ENCODE results near the gene CACNA1E.

The CACNA1E gene

GRCh38 chr1:181623850-181624249 lies 140.5 kb downstream of the CACNA1E start:
- Histone ChIP-seq H4K20me1 (ENCODE audit: low read depth, low read length) (no peaks in the 10 kb centered on the region), H3F3A (ENCODE audit: insufficient read depth) (no peaks in the 10 kb centered on the region), H3K36me3 (ENCODE audit: low read length) (no peaks in the 10 kb centered on the region), H3K9me3 (ENCODE audit: insufficient read depth, low read length) (no peaks in the 10 kb centered on the region), H2AFZ (ENCODE audit: low read depth, low read length, severe bottlenecking) (no peak overlapping the region), H3K9me2 (replicated peaks; ENCODE audit: insufficient read depth, low read length) (no peaks in the 10 kb centered on the region), H3K79me2 (ENCODE audit: insufficient read depth, low read length) (no peaks in the 10 kb centered on the region), H3K4me3 (ENCODE audit: insufficient read depth, low read length, poor library complexity, severe bottlenecking) (no peak overlapping the region), H3K27me3 (ENCODE audit: low read length) (no peaks in the 10 kb centered on the region), H3K4me2 (ENCODE audit: low read depth, low read length, poor library complexity, severe bottlenecking) (no peak overlapping the region), H3K9ac (ENCODE audit: low read length) (no peak overlapping the region), H3K27ac (ENCODE audit: low read depth, low read length) (no peak overlapping the region)
- TF ChIP-seq CTCF (IDR thresholded peaks at IDR 0.05; ENCODE audit: insufficient read depth, low read length, poor library complexity, severe bottlenecking): no peak
- no peak for TF ChIP-seq EZH2phosphoT487 (conservative IDR thresholded peaks at IDR 0.05; ENCODE audit: low read length)

GRCh38 chr1:181626279-181626938 lies 143.1 kb downstream of the CACNA1E start:
- Histone ChIP-seq H4K20me1 (ENCODE audit: low read depth, low read length) (no peaks in the 10 kb centered on the region), H3K27me3 (ENCODE audit: low read length) (no peaks in the 10 kb centered on the region), H3K9ac (ENCODE audit: low read length) (no peak overlapping the region), H3K79me2 (ENCODE audit: insufficient read depth, low read length) (no peaks in the 10 kb centered on the region), H3K4me3 (ENCODE audit: insufficient read depth, low read length, poor library complexity, severe bottlenecking) (no peak overlapping the region), H3K9me3 (ENCODE audit: insufficient read depth, low read length) (no peaks in the 10 kb centered on the region), H3F3A (ENCODE audit: insufficient read depth) (no peaks in the 10 kb centered on the region), H3K27ac (ENCODE audit: low read depth, low read length) (no peak overlapping the region), H2AFZ (ENCODE audit: low read depth, low read length, severe bottlenecking) (no peak overlapping the region), H3K36me3 (ENCODE audit: low read length) (no peaks in the 10 kb centered on the region), H3K4me2 (ENCODE audit: low read depth, low read length, poor library complexity, severe bottlenecking) (no peak overlapping the region), H3K9me2 (replicated peaks; ENCODE audit: insufficient read depth, low read length) (no peaks in the 10 kb centered on the region)
- no peak for TF ChIP-seq EZH2phosphoT487 (conservative IDR thresholded peaks at IDR 0.05; ENCODE audit: low read length)
- no peak for TF ChIP-seq CTCF (IDR thresholded peaks at IDR 0.05; ENCODE audit: insufficient read depth, low read length, poor library complexity, severe bottlenecking)

- Histone ChIP-seq H2AFZ (ENCODE audit: low read depth, low read length, severe bottlenecking) (no peak overlapping the region), H3K9me2 (replicated peaks; ENCODE audit: insufficient read depth, low read length) (no peaks in the 10 kb centered on the region), H3K27me3 (ENCODE audit: low read length) (no peaks in the 10 kb centered on the region), H3K36me3 (ENCODE audit: low read length) (no peaks in the 10 kb centered on the region), H3K9me3 (ENCODE audit: insufficient read depth, low read length) (no peaks in the 10 kb centered on the region), H3K79me2 (ENCODE audit: insufficient read depth, low read length) (no peaks in the 10 kb centered on the region), H3K4me3 (ENCODE audit: insufficient read depth, low read length, poor library complexity, severe bottlenecking) (no peak overlapping the region), H3K27ac (ENCODE audit: low read depth, low read length) (no peak overlapping the region), H4K20me1 (ENCODE audit: low read depth, low read length) (no peaks in the 10 kb centered on the region), H3K4me2 (ENCODE audit: low read depth, low read length, poor library complexity, severe bottlenecking) (no peak overlapping the region), H3F3A (ENCODE audit: insufficient read depth) (no peaks in the 10 kb centered on the region), H3K9ac (ENCODE audit: low read length) (no peak overlapping the region)
- TF ChIP-seq EZH2phosphoT487 (conservative IDR thresholded peaks at IDR 0.05; ENCODE audit: low read length): no peak
These were observed 147.1 kb downstream of the CACNA1E start for GRCh38 chr1:181630398-181630797.

GRCh38 chr1:181630838-181631237 lies 147.5 kb downstream of the CACNA1E start:
- TF ChIP-seq CTCF (IDR thresholded peaks at IDR 0.05; ENCODE audit: insufficient read depth, low read length, poor library complexity, severe bottlenecking) (no peak), EZH2phosphoT487 (conservative IDR thresholded peaks at IDR 0.05; ENCODE audit: low read length) (no peak)

More at GRCh38 chr1:181630838-181631237, 147.5 kb downstream of the CACNA1E start:
- no peaks in the 10 kb centered on the region for H3K79me2 ChIP-seq (ENCODE audit: insufficient read depth, low read length)
- H4K20me1 ChIP-seq (ENCODE audit: low read depth, low read length): no peaks in the 10 kb centered on the region
- H3K9me2 ChIP-seq (replicated peaks; ENCODE audit: insufficient read depth, low read length): no peaks in the 10 kb centered on the region
- H3K36me3 ChIP-seq (ENCODE audit: low read length): no peaks in the 10 kb centered on the region
- H3K4me2 ChIP-seq (ENCODE audit: low read depth, low read length, poor library complexity, severe bottlenecking): no peak overlapping the region
- H3K9me3 ChIP-seq (ENCODE audit: insufficient read depth, low read length): no peaks in the 10 kb centered on the region
- H2AFZ ChIP-seq (ENCODE audit: low read depth, low read length, severe bottlenecking): no peak overlapping the region
- H3K27me3 ChIP-seq (ENCODE audit: low read length): no peaks in the 10 kb centered on the region
- H3K27ac ChIP-seq (ENCODE audit: low read depth, low read length): no peak overlapping the region
- H3K9ac ChIP-seq (ENCODE audit: low read length): no peak overlapping the region
- H3F3A ChIP-seq (ENCODE audit: insufficient read depth): no peaks in the 10 kb centered on the region
- no peak overlapping the region for H3K4me3 ChIP-seq (ENCODE audit: insufficient read depth, low read length, poor library complexity, severe bottlenecking)

Measured in SU-DHL-6 (cell line).